HG03432 (cell line): Measurements from ENCODE around the gene ARID1B.

Experiments
- ATAC-seq: cut with Tn5 transposase; IDR thresholded peaks from one replicate; pipeline ENCODE4 v1.9.1; 2021; ENCODE audit warnings: mild to moderate bottlenecking, moderate library complexity; ENCODE audit not compliant: unreplicated experiment

Gene ARID1B

DNA sequence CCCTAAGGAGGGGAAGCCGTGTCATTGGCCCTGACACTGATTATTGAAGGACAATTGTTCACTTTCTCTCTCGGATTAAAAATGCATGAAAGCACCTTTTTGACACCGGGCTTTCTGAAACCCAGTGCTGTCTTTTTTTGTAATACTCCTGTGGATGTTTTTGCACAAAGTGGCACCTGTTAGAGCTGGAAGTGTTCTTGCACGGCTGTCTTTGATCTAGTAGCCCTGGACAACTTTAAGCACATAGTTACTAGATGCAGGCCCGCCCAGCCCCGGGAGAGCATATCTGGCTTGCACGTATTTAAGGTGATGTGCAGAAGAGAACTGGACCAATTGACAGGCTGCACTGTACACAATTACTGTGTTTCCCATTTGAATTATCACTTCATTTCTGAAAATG lies 72.6 kb downstream of the ARID1B start:
- ATAC-seq = no peak

- ATAC-seq = peak; percentile 24
These were observed 73.2 kb downstream of the ARID1B start for GRCh38 chr6:156850353-156850752.

- no peak for ATAC-seq
These were observed 74.3 kb downstream of the ARID1B start for GRCh38 chr6:156851454-156851921.

DNA sequence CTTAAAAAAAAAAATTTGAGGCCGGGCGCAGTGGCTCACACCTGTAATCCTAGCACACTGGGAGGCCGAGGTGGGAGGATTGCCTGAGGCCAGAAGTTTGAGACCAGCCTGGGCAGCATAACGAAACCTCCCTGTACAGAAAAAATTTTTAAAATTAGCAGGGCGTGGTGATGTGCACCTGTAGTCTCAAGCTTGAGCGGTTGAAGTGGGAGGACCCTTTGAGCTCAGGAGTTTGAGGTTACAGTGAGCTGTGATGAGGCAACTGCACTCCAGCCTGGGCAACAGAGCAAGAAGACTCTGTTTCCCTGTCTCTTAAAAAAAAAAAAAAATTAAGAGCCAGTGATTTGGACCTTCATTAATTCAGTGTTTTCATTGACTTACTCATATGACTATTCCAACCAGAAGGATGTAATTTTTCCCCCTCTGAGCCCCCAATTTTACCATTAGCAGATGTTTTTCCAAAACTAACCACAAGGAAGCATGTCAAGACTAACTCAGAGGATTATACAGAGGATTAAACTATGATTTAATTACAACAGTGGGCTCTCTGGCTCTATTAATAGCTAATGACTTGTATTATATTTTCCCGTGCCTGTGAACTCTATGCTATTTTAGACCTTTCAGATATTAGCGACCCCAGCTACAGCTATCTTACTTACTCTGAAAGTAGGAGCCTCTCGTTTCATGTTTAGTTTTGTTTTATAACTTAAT lies 75.1 kb downstream of the ARID1B start:
- ATAC-seq = peak; percentile 58

DNA sequence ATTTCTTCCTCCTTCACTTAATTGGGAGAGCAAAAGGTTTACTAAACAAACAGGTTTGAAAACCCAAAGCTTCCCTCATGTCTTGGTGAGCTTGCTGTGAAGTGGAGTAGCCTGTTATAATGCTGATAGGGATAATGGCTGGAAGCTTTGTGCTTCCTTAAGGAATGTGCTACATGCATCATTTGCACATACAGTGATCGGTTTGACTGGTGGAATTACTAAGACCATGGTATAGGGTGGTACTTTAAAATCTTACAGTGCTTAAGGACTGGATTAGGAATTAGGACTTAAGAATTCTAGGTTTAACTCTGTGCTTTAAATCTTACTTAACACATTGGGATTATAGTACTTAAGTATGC lies 75.7 kb downstream of the ARID1B start:
- no peak for ATAC-seq

- ATAC-seq = no peak
These were observed 76.6 kb downstream of the ARID1B start for GRCh38 chr6:156853733-156854132.

- ATAC-seq = no peak
These were observed 77.4 kb downstream of the ARID1B start for GRCh38 chr6:156854466-156855161.

DNA sequence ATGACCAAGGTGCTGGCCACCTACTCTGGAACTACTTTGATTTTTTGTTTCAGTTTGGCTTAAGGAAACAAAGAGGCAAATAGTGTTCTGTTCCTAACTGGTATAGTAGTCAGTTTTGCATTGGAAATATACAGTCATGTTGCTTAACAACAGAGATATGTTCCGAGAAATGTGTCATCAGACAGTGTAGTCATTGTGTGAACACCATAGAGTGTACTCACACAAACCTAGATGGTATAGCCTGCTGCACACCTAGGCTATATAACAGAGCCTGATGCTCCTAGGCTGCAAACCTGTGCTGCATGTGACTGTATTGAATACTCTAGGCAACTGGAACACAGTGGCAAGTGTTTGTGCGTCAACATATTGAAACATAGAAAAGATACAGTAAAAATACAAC lies 80.4 kb downstream of the ARID1B start:
- peak; percentile 40 for ATAC-seq

DNA sequence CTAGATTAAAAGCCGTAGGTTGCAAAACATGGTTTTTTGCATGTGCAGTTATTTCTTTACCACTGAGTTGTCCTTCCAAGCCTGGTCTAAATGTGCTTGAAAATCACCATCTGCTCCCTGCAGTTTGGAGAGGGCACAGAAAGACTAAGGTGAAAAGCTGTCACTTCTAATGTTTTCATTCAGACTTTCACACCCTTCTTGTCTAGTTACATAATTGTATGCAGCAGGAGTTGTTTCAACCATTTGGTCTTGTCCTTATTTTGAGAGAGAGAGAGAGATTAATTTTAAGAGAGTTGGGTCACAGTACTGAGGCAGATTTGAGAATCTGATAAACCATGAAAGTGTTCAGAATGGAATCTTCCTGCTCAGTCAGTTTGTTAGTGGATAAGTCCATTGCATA lies 82.5 kb downstream of the ARID1B start:
- no peak for ATAC-seq

DNA sequence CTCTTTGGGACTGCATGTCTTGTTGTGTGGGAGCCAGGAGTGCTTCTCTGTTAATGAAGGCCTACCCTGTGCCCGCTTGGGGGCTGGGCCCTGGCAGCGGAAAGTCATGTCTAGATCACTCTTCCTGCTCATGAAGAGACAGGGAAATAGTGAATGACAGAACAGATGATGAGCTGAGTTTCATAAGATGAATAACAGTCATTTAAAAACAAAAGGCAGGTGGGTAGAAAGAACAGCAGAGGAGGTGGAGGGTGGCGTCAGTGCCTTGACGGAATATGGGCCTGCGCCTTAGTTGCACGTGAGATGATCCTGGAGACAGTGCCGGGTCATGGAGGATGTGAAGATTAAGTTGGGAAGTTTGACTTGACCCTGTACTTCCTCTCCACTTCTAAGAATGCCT lies 85.5 kb downstream of the ARID1B start:
- no peak for ATAC-seq

GRCh38 chr6:156863504-156863903 lies 86.3 kb downstream of the ARID1B start:
- ATAC-seq = no peak

DNA sequence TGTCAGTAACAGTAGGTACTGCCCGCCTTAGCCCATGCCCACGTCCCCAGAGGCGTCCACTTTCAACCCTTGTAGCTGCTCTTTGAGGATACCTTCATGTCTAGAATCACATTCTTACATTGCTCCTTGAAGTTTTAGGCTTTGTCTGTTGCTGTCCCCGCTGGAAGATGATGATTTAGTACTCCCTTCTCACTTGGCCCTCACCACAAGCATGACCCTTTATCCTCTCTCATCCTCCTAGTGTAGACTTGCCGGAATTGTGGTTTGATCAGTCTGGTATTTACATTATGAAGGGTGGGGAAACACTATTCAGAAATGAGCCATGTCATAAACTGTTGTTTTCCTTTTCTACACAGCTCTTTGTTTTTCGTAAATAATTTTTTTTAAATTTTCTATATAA lies 87.4 kb downstream of the ARID1B start:
- no peak for ATAC-seq

- no peak for ATAC-seq
These were observed 87.9 kb downstream of the ARID1B start for GRCh38 chr6:156865019-156865629.

- ATAC-seq = peak; percentile 67
These were observed 89.2 kb downstream of the ARID1B start for GRCh38 chr6:156866220-156867015.

- ATAC-seq = no peak
These were observed 89.9 kb downstream of the ARID1B start for GRCh38 chr6:156867121-156867520.

GRCh38 chr6:156868385-156868784 lies 91.2 kb downstream of the ARID1B start:
- no peak for ATAC-seq

- no peak for ATAC-seq
These were observed 92.8 kb downstream of the ARID1B start for GRCh38 chr6:156869980-156870398.

DNA sequence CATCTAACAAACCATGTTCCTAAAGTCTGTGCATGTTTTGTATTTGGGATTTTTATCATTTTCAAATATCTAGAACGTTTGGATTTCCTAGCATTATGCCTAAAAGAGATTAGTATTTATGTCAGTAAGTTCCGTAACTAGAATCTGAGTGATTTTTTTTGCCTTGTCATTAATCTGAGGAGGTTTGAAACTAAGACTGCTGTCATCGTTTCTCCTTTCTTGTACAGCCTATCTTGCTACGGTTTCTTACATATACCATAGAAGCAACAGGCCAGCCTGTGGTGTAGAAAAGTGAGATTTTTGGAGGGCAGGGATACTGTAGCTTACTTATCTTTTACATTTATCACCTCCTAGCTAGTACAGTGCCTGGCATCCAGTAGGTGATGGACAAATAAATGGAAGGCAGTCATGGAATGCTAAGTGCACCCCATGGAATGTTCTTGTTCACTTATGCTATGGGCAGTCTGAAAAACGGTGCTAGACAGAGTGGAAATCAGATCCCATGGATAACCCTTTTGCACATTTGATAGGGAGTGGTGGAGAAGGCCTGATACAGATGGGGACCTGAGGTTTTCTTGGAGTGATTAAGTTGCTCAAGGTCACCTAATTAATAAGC lies 93.9 kb downstream of the ARID1B start:
- no peak for ATAC-seq

DNA sequence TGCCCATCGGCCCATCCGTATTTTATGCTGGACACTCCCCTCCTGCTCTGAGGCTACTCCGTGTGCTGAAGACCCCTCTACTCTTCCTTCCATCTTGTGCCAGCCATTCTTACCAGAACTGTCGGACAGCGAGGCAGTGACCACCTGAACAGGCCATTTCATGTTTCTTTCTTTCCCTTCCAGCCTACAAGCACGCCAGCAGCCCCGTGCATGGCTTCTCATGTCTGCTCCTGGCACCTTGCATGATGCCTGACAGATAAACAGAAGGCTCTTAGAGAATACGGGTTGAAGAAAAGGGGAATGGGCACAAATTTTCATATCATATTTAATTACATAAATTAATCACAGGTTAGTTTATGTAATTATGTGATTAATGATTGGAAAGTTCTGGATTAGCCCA lies 95.7 kb downstream of the ARID1B start:
- no peak for ATAC-seq

- no peak for ATAC-seq
These were observed 96.6 kb downstream of the ARID1B start for GRCh38 chr6:156873654-156874380.
